Astrocyte (in vitro differentiated cells and primary cell): ENCODE results near the gene TBX2.

ENCODE experiments used
- CTCF ChIP-seq: IDR thresholded peaks from 2 replicates; pipeline ENCODE4 v1.5.1; 2011; ENCODE audit warnings: low read depth, mild to moderate bottlenecking, inconsistent platforms, low read length, moderate library complexity; ENCODE audit not compliant: insufficient read depth
- EZH2 ChIP-seq: IDR thresholded peaks from 2 replicates; pipeline ENCODE4 v1.6.1; 2012; ENCODE audit warnings: mild to moderate bottlenecking, low read length, inconsistent platforms; ENCODE audit not compliant: insufficient read depth

GRCh38 chr17:61392679-61393078 lies 7.0 kb upstream of the TBX2 start:
- TF ChIP-seq CTCF (no peak), EZH2 (no peak)
